HG02571 (cell line): ENCODE data around the gene SLC25A15.
A peak's percentile ranks its signal among the peaks of the same experiment; 100 is the strongest.

Experiments
- ATAC-seq: cut with Tn5 transposase; IDR thresholded peaks from one replicate; pipeline ENCODE4 v1.9.1; 2021; ENCODE audit warnings: mild to moderate bottlenecking, moderate library complexity; ENCODE audit not compliant: unreplicated experiment

SLC25A15 gene

GRCh38 chr13:40789275-40790153 is at the start of gene SLC25A15:
TSS of gene SLC25A15 (plus strand) at chr13:40789611. CDS start at chr13:40793227, 3,616 bp downstream.
- ATAC-seq = peak; percentile 88

- ATAC-seq = no peak
Observed at GRCh38 chr13:40749327-40749726, 40.1 kb upstream of the SLC25A15 start.

GRCh38 chr13:40755082-40755700 is 34.2 kb upstream of the SLC25A15 start:
- no peak for ATAC-seq

GRCh38 chr13:40756042-40756441 is 33.4 kb upstream of the SLC25A15 start:
- peak; percentile 57 for ATAC-seq

GRCh38 chr13:40758811-40759210 is 30.6 kb upstream of the SLC25A15 start:
- no peak for ATAC-seq

GRCh38 chr13:40762849-40763248 is 26.6 kb upstream of the SLC25A15 start:
- ATAC-seq = no peak

GRCh38 chr13:40764587-40765403 is 24.6 kb upstream of the SLC25A15 start:
- no peak for ATAC-seq

- ATAC-seq = no peak
Observed at GRCh38 chr13:40765602-40766001, 23.8 kb upstream of the SLC25A15 start.

GRCh38 chr13:40769970-40770369 is 19.4 kb upstream of the SLC25A15 start:
- no peak for ATAC-seq

GRCh38 chr13:40770609-40770933 is 18.8 kb upstream of the SLC25A15 start:
- no peak for ATAC-seq

GRCh38 chr13:40770934-40771618 is 18.3 kb upstream of the SLC25A15 start, which contains the start of gene MRPS31:
TSS of gene MRPS31 (minus strand) at chr13:40771190. CDS start at chr13:40771136, 54 bp downstream.
- ATAC-seq = peak; percentile 95

- no peak for ATAC-seq
Observed at GRCh38 chr13:40772765-40773473, 16.5 kb upstream of the SLC25A15 start.

GRCh38 chr13:40774672-40775071 is 14.7 kb upstream of the SLC25A15 start:
- no peak for ATAC-seq

- ATAC-seq = no peak
Observed at GRCh38 chr13:40776232-40776631, 13.2 kb upstream of the SLC25A15 start.

GRCh38 chr13:40776681-40777165 is 12.7 kb upstream of the SLC25A15 start:
- ATAC-seq = peak; percentile 31

GRCh38 chr13:40777166-40777808 is 12.1 kb upstream of the SLC25A15 start:
- ATAC-seq = peak; percentile 76

GRCh38 chr13:40777809-40778175 is 11.6 kb upstream of the SLC25A15 start:
- ATAC-seq = peak; percentile 5

GRCh38 chr13:40779049-40779448 is 10.4 kb upstream of the SLC25A15 start:
- no peak for ATAC-seq

GRCh38 chr13:40779796-40780285 is 9.6 kb upstream of the SLC25A15 start:
- no peak for ATAC-seq
